Keratinocyte (primary cell): ENCODE results near the gene C10orf53. TPM values are rescaled to one million over a fixed set of nuclear protein-coding genes. Genes with fewer than 3 reads are reported as not detected.

Experiments used
- DNase-seq: peaks from one replicate; pipeline ENCODE4 v3.0.0-alpha.2; 2011; ENCODE audit warnings: low read depth, missing footprints, low spot score
- FAIRE-seq: peaks from 2 replicates; lab custom pipeline; 2011; peaks lifted over from hg19 to GRCh38; lab: Jason Lieb, UNC
- H2AFZ ChIP-seq: 2 replicates; pipeline ENCODE4 v1.6.0; 2012; ENCODE audit warnings: low read length, control low read depth, inconsistent platforms; ENCODE audit not compliant: control insufficient read depth
- H3K27ac ChIP-seq: 2 replicates; pipeline ENCODE4 v1.5.1; 2011; ENCODE audit warnings: low read length; ENCODE audit not compliant: control insufficient read depth, insufficient read depth
- H3K27me3 ChIP-seq: 3 replicates; pipeline ENCODE4 v1.6.0; 2011; ENCODE audit warnings: low read length; ENCODE audit not compliant: control insufficient read depth, insufficient read depth; ENCODE audit errors: extremely low read depth
- H3K36me3 ChIP-seq, 2 experiments: 2 replicates in 1 of 2; 3 replicates in 1 of 2; pipeline ENCODE4 v1.5.1; 2011; ENCODE audit warnings: low read length in 2 of 2, mild to moderate bottlenecking in 1 of 2; ENCODE audit not compliant: control insufficient read depth in 2 of 2, insufficient read depth in 2 of 2; ENCODE audit errors: extremely low read depth in 1 of 2
- H3K4me1 ChIP-seq: 3 replicates; pipeline ENCODE4 v1.5.1; 2011; ENCODE audit warnings: low read length; ENCODE audit not compliant: control insufficient read depth, insufficient read depth; ENCODE audit errors: extremely low read depth
- H3K4me2 ChIP-seq: 3 replicates; pipeline ENCODE4 v1.6.0; 2011; ENCODE audit warnings: low read depth, low read length; ENCODE audit not compliant: control insufficient read depth, insufficient read depth; ENCODE audit errors: extremely low read depth
- H3K4me3 ChIP-seq, 3 experiments: fragments of 200-600 bp in 1 of 3; sonication (generic) in 1 of 3; 2 replicates in 2 of 3; 3 replicates in 1 of 3; pipeline ENCODE4 v1.5.1; 2011 to 2016; ENCODE audit warnings: low read length in 3 of 3, mild to moderate bottlenecking in 3 of 3, control low read depth in 2 of 3, inconsistent platforms in 1 of 3, low read depth in 1 of 3, mixed read lengths in 1 of 3, mixed run types in 1 of 3, moderate library complexity in 1 of 3; ENCODE audit not compliant: control insufficient read depth in 2 of 3, insufficient read depth in 2 of 3; ENCODE audit errors: extremely low read depth in 1 of 3
- H3K79me2 ChIP-seq: 2 replicates; pipeline ENCODE4 v1.6.0; 2012; ENCODE audit warnings: low read length; ENCODE audit not compliant: control insufficient read depth, insufficient read depth
- H3K9ac ChIP-seq: 3 replicates; pipeline ENCODE4 v1.6.0; 2011; ENCODE audit warnings: low read length; ENCODE audit not compliant: control insufficient read depth, insufficient read depth; ENCODE audit errors: extremely low read depth
- H3K9me1 ChIP-seq: 3 replicates; pipeline ENCODE4 v1.6.0; 2011; ENCODE audit warnings: low read length; ENCODE audit not compliant: control insufficient read depth, insufficient read depth; ENCODE audit errors: extremely low read depth
- H3K9me3 ChIP-seq: 2 replicates; pipeline ENCODE4 v1.5.1; 2012; ENCODE audit warnings: low read depth, low read length; ENCODE audit not compliant: control insufficient read depth
- H4K20me1 ChIP-seq: 3 replicates; pipeline ENCODE4 v1.6.0; 2011; ENCODE audit warnings: low read length; ENCODE audit not compliant: control insufficient read depth, insufficient read depth; ENCODE audit errors: extremely low read depth
- CTCF ChIP-seq, 3 experiments: IDR thresholded peaks in 1 of 3; conservative IDR thresholded peaks in 1 of 3; optimal IDR thresholded peaks in 1 of 3; 2 replicates in 2 of 3; 3 replicates in 1 of 3; pipeline versions ENCODE3 to v1.5.1; 2011; ENCODE audit warnings: low read length in 3 of 3, mild to moderate bottlenecking in 3 of 3, moderate library complexity in 2 of 3, control low read depth in 1 of 3, inconsistent platforms in 1 of 3; ENCODE audit not compliant: insufficient read depth in 2 of 3; ENCODE audit errors: extremely low read depth in 1 of 3
- EZH2 ChIP-seq: IDR thresholded peaks from one replicate; pipeline ENCODE4 v1.6.1; 2012; ENCODE audit warnings: inconsistent platforms, mild to moderate bottlenecking, low read length, moderate library complexity
- dilution Hi-C: fragments of 300-500 bp; cut with MboI; formaldehyde crosslinking; loops from one replicate; pipeline ENCODE4 v1.7.0; 2020; ENCODE audit warnings: low sequenced_read_pairs; ENCODE audit not compliant: extremely low pct_ligation_motif_present
- polyA plus RNA-seq, 5 experiments: library from polyadenylated mRNA; depleted of rRNA in 3 of 5; stranded (reverse) in 3 of 5; stranded (forward) in 1 of 5; unstranded in 1 of 5; fragments of >200 nt; gene quantifications; 1 replicate in 1 of 5; 2 replicates in 3 of 5; 3 replicates in 1 of 5; pipeline versions ENCODE4 v1.2.1 to v1.2.3, GENCODE V29; 2011 to 2012; ENCODE audit warnings: missing spikeins in 2 of 5, low read depth in 1 of 5, low replicate concordance in 1 of 5

C10orf53 gene
- polyA plus RNA-seq, 1 donor (not counting 4 experiments of a cell fraction or from before 2014, with no cell fraction given): not detected

- Histone ChIP-seq H3K4me1 (peaks cover 7% of the 10 kb centered on the region), H3K9ac (no peak overlapping the region), H2AFZ (no peak overlapping the region), H3K9me3 (no peaks in the 10 kb centered on the region), H3K27me3 (no peaks in the 10 kb centered on the region), H3K4me3 (no peak overlapping the region), H3K36me3 (no peaks in the 10 kb centered on the region), H4K20me1 (no peaks in the 10 kb centered on the region), H3K4me2 (no peak overlapping the region), H3K9me1 (no peaks in the 10 kb centered on the region), H3K27ac (no peak overlapping the region), H3K79me2 (no peaks in the 10 kb centered on the region)
- no peak for TF ChIP-seq CTCF (optimal IDR thresholded peaks at IDR 0.05 in 1 of 3, IDR thresholded peaks at IDR 0.05 in 1 of 3, conservative IDR thresholded peaks at IDR 0.05 in 1 of 3; ENCODE audit: extremely low read depth in 1 of 3, insufficient read depth in 2 of 3, low read length in 3 of 3)
- TF ChIP-seq EZH2: no peak
- FAIRE-seq: no peak
- dilution Hi-C loops: no loop called here
- no peak for DNase-seq
Measured at GRCh38 chr10:49653273-49653929, 26.1 kb upstream of the C10orf53 start.

GRCh38 chr10:49654036-49654693, 25.3 kb upstream of the C10orf53 start:
- no peaks in the 10 kb centered on the region for H3K36me3 ChIP-seq
- no peak overlapping the region for H3K4me2 ChIP-seq
- no peak overlapping the region for H3K9ac ChIP-seq
- no peak overlapping the region for H2AFZ ChIP-seq
- H3K4me3 ChIP-seq: no peak overlapping the region
- H3K27me3 ChIP-seq: no peaks in the 10 kb centered on the region
- dilution Hi-C loops: no loop called here
- TF ChIP-seq CTCF (optimal IDR thresholded peaks at IDR 0.05 in 1 of 3, IDR thresholded peaks at IDR 0.05 in 1 of 3, conservative IDR thresholded peaks at IDR 0.05 in 1 of 3; ENCODE audit: extremely low read depth in 1 of 3, insufficient read depth in 2 of 3, low read length in 3 of 3) (no peak), EZH2 (no peak)
- no peaks in the 10 kb centered on the region for H3K9me1 ChIP-seq
- H4K20me1 ChIP-seq: no peaks in the 10 kb centered on the region
- no peak overlapping the region for H3K27ac ChIP-seq
- peaks cover 7% of the 10 kb centered on the region for H3K4me1 ChIP-seq
- FAIRE-seq: no peak
- H3K79me2 ChIP-seq: no peaks in the 10 kb centered on the region
- no peak for DNase-seq
- no peaks in the 10 kb centered on the region for H3K9me3 ChIP-seq
